ENCODE measurements around the gene ATP13A3.
A peak's percentile ranks its signal among the peaks of the same experiment; 100 is the strongest.

ATP13A3 gene

DNA sequence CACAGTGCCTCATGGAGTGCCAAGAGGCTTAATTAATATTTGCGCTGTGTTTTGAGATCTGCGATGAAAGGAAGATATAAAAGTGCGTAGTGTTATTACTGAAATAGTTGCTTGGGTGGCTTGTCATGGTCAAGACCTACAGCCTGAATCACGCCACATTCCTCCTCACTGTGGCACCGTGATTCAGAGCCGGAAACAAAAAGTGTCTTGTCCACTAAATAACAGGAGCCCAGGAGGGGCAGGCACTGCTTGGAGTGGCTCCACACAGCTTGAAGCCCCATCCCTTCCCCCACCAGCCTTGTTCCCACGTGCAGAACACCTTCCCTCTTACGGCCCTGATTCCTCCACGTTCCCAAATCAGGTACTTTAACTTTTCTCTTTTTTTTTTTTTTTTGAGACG, 116.0 kb downstream of the ATP13A3 start:
- peaks cover 69% of the 10 kb centered on the region for H3K4me1 ChIP-seq
- H4K20me1 ChIP-seq = no peaks in the 10 kb centered on the region
- 0 out of 2 replicates have a peak overlapping the region, but pooled peaks have one; percentile 27 for H3K9ac ChIP-seq
- no peaks in the 10 kb centered on the region for H3K36me3 ChIP-seq
- TF ChIP-seq Cebpa-rat (IDR thresholded peaks at IDR 0.05) = no peak
- no peaks in the 10 kb centered on the region for H3K9me3 ChIP-seq
- H3K4me2 ChIP-seq = peak overlapping the region; percentile 84
- H3K27ac ChIP-seq = peak overlapping the region; percentile 91
- peaks cover 10% of the 10 kb centered on the region; the same call in 1 of the 2 replicates for H3K27me3 ChIP-seq
- H3K4me3 ChIP-seq = no peak overlapping the region

DNA sequence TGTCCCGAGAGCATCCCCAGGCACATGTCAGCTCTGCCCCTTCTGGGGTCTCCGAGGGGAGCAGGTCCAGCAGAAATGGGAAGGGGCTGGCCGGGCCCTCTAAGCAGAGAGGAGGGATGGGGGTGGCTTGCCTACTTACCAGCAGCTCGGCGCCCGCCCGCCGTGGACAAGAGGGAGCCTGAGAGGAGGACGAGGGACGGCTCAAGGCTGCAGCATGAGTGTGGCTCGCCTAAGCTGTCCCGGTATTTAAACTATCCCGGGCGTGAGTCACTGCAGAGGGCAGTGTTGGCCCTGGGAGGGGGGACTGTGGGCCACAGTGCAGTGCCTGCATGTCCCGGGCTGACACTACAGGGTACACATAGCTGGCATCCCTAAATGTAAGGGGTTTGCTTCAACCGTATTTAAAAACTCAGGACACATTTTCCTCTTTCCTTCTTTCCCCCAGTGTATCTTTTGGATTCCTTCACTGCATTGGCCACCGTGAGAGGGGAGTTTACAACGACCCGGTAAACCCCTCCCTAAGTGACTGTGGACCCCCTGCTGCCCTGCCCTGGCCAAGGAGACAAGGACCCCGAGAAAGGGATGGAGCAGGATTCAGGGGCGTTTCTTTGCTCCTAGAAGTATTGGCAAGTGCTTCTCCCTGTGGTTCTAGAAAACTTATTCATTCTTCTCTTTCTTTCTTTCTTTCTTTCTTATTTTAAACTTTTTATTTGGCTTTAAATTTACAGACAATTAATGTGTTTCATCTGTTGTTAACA, 117.1 kb downstream of the ATP13A3 start, which contains the start of gene LRRC15:
Gene LRRC15 (minus strand): TSS at position 222 of the 758 bp plus-strand sequence. CDS start 8,700 bp downstream, outside the sequence.
- Histone ChIP-seq H3K27ac (peak within 1 kb of the TSS; percentile 91), H3K4me3 (peak within 1 kb of the TSS; percentile 59; the same call in 1 of the 2 replicates), H3K9me3 (no peaks in the 10 kb centered on the region), H3K4me1 (peaks cover 76% of the 10 kb centered on the region), H4K20me1 (no peaks in the 10 kb centered on the region), H3K27me3 (peaks cover 10% of the 10 kb centered on the region; the same call in 1 of the 2 replicates), H3K36me3 (no peaks in the 10 kb centered on the region), H3K4me2 (peak within 1 kb of the TSS; percentile 84), H3K9ac (peak within 1 kb of the TSS; percentile 69)
- no peak for TF ChIP-seq Cebpa-rat (IDR thresholded peaks at IDR 0.05)

DNA sequence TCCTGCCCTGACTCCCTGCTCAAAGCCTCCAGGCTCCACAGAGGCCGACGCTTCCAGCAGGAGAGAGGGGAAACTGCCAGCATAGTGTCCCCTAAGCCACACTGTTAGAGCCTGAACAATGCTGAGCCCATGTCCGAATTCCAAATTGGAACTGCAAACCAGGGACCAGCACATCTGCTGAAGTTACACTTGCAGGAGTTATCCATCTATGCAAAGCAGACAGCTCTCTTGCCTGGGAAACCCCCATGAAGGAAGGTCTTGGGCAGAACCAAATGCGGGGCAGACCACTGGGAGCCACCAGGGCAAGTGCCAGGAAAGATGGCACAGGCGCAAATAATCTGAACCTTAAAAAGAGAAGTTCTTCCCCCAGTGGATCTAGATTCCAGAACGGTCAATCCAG, 117.9 kb downstream of the ATP13A3 start:
- Histone ChIP-seq H3K9ac (peak overlapping the region; percentile 69), H3K9me3 (no peaks in the 10 kb centered on the region), H3K27me3 (peaks cover 10% of the 10 kb centered on the region; the same call in 1 of the 2 replicates), H3K4me1 (peaks cover 78% of the 10 kb centered on the region), H3K27ac (peak overlapping the region; percentile 91), H3K4me3 (peak overlapping the region; percentile 59; the same call in 1 of the 2 replicates), H4K20me1 (no peaks in the 10 kb centered on the region), H3K36me3 (no peaks in the 10 kb centered on the region), H3K4me2 (peak overlapping the region; percentile 84)
- no peak for TF ChIP-seq Cebpa-rat (IDR thresholded peaks at IDR 0.05)

DNA sequence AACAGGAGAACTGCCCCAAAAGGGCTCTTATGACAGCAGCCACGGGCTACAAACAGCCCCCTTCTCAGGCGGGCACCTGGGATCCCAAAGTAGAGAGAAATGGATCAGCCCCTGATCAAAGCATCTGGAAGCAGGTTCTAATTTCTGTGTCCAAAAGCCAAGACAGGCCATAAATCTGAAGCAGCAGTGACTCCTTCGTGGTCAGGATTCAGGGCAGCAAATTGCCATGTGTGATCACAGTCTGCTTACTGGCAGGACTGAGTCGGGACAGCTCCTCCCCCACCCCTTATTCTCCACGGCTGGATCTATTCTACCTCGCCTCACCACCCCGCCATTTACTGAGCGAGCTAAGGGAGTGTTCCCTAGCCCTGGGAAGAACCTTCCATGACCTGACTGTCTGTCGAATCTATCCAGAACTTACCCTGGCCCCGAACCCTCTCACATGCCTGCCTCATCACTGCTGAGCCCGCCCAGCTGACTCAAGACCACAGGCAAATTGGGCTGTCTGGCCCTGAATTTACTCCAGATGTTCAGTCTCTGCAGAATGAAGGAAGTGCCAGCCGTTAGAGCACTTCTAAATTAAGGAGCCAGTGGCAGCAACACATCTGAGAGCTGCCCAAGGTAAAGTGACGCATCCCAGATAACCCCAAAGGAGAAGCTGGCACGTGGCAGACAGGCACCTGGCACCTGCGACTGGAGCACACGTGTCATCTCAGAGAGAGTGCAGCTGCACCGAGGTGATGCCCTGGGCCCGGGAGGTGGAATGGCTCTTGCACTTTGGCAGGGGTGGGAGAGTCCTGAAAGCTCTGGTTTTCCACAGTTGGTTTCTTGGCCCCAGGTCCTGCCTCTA, 118.6 kb downstream of the ATP13A3 start:
- no peak for TF ChIP-seq Cebpa-rat (IDR thresholded peaks at IDR 0.05)
- Histone ChIP-seq H3K9me3 (no peaks in the 10 kb centered on the region), H3K27ac (peak overlapping the region; percentile 91), H3K27me3 (peaks cover 10% of the 10 kb centered on the region; the same call in 1 of the 2 replicates), H4K20me1 (no peaks in the 10 kb centered on the region), H3K36me3 (no peaks in the 10 kb centered on the region), H3K4me3 (peak overlapping the region; percentile 59; the same call in 1 of the 2 replicates), H3K4me1 (peaks cover 83% of the 10 kb centered on the region), H3K4me2 (peak overlapping the region; percentile 84), H3K9ac (peak overlapping the region; percentile 72)

DNA sequence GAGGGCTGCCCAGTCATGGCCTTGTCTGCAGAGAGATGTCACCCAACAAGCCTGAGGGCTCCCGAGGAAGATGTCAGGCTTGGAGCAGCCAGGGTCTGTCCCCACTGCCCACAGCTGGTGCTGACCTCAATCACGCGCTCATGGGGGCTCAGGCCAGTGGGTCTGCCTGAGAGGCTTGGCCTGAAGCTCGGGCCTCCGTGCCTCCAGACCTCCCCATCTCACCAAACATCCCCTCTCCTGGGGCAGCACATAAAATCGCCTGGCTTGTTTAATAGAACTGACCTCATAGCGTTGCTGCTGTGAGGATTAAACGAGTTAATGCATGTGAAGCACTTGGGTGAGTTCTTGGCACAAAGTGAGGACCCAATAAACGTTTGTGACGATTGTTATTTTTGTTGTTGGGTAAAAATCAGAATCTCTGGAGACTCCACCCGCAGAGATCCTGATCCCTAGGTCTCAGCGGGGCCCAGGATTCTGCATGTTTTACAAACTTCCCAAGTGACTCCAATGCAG, 120.8 kb downstream of the ATP13A3 start:
- Histone ChIP-seq H3K4me2 (peak overlapping the region; percentile 84), H3K27me3 (peaks cover 10% of the 10 kb centered on the region; the same call in 1 of the 2 replicates), H3K4me3 (no peak overlapping the region; the same call in 1 of the 2 replicates), H3K9me3 (no peaks in the 10 kb centered on the region; the same call in 1 of the 2 replicates), H3K36me3 (no peaks in the 10 kb centered on the region; the same call in 1 of the 2 replicates), H3K27ac (peak overlapping the region; percentile 91), H3K4me1 (peaks cover 99% of the 10 kb centered on the region), H4K20me1 (no peaks in the 10 kb centered on the region), H3K9ac (0 out of 2 replicates have a peak overlapping the region, but pooled peaks have one; percentile 45)
- TF ChIP-seq Cebpa-rat (IDR thresholded peaks at IDR 0.05) = no peak

DNA sequence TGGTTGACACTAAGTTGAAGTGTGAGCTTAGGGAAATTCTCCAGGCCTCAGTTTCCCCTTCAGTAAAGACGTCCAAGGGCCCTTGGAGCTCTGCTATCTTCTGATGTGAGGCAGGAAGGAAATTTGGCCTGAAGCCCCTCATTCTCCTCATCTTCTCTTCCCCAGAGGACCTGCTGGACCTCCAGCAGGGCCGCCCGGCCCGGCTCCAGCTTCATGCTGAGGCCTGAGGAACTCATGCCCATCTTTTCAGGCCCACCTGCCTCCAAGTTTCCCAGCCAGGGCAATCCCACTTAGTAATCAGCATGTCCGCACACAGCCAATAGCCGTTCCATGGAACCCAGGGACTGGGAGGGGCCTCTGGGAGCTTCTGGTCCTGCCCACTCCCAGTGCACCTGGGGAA, 121.3 kb downstream of the ATP13A3 start:
- TF ChIP-seq Cebpa-rat (IDR thresholded peaks at IDR 0.05) = no peak
- Histone ChIP-seq H3K4me2 (peak overlapping the region; percentile 84), H3K9me3 (peaks cover 5% of the 10 kb centered on the region), H3K27ac (peak overlapping the region; percentile 91), H3K36me3 (peaks cover 3% of the 10 kb centered on the region; the same call in 1 of the 2 replicates), H3K27me3 (peaks cover 10% of the 10 kb centered on the region; the same call in 1 of the 2 replicates), H3K9ac (peak overlapping the region; percentile 45; the same call in 1 of the 2 replicates), H3K4me3 (no peak overlapping the region; the same call in 1 of the 2 replicates), H4K20me1 (no peaks in the 10 kb centered on the region), H3K4me1 (peaks cover 99% of the 10 kb centered on the region)

DNA sequence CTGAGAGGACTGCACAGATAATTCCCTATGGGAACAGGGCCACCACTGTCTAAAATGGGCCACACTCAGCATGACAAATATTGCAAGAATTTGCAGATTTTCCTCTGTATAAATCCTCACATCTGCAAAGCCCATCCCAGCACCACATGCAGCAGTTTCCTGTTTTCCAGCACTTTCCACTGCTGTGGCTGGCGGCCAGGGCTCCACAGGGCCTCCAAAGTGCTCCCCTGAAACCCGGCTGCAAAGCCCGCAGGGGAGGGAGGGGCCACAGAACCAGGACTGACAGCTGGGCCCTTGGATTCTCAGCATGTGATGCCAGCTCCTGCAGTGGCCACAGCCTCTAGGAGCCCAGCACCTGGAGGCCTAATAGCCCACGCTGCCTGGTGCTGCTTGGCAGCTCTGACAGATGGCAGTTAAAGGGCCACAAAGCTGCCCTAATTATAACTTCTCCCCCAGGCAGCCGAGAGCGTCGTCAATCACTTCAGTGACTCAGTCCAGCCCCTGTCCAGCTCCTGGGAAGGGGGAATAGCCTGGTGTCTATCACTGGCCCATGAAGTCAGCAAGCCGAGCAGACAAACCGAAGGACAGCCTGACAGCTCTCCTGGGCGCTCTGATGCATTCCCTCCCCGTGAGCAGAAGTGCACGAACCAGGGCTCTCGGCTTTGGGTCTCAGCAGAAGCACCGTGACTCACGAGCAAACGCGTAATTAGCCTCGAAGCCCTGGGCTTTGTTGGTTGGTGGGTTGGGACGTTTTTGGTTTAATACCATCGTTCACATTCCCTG, 122.0 kb downstream of the ATP13A3 start:
- Histone ChIP-seq H3K9me3 (peaks cover 12% of the 10 kb centered on the region), H3K4me2 (peak overlapping the region; percentile 84), H3K4me1 (peaks cover 99% of the 10 kb centered on the region), H3K9ac (peak overlapping the region; percentile 45; the same call in 1 of the 2 replicates), H3K36me3 (peaks cover 10% of the 10 kb centered on the region; the same call in 1 of the 2 replicates), H3K27me3 (peaks cover 9% of the 10 kb centered on the region; the same call in 1 of the 2 replicates), H3K4me3 (no peak overlapping the region), H4K20me1 (no peaks in the 10 kb centered on the region), H3K27ac (peak overlapping the region; percentile 91)
- TF ChIP-seq Cebpa-rat (IDR thresholded peaks at IDR 0.05) = no peak

DNA sequence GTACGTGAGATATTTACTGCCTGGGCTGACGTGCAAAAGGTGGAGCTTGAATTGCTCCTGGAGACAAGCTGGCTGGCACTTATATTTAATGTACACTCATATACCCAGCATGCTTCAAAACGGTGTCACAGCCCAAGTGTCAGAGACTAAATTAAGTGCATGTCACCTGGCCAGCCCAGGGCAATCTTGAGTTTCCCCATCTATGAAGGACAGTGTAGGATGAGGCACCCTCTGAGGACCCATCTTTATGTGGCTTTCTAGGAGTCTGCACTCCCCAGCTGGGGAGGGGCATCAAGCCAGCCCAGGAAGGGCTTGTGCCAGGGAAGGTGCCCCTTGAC, 122.5 kb downstream of the ATP13A3 start:
- H3K4me2 ChIP-seq = peak overlapping the region; percentile 84
- peak overlapping the region; percentile 91 for H3K27ac ChIP-seq
- no peak for TF ChIP-seq Cebpa-rat (IDR thresholded peaks at IDR 0.05)

More for the DNA sequence above, 122.5 kb downstream of the ATP13A3 start:
- H3K36me3 ChIP-seq = peaks cover 15% of the 10 kb centered on the region; the same call in 1 of the 2 replicates
- peaks cover 14% of the 10 kb centered on the region for H3K9me3 ChIP-seq
- H3K27me3 ChIP-seq = peaks cover 3% of the 10 kb centered on the region; the same call in 1 of the 2 replicates
- H4K20me1 ChIP-seq = no peaks in the 10 kb centered on the region
- H3K9ac ChIP-seq = no peak overlapping the region
- H3K4me1 ChIP-seq = peaks cover 99% of the 10 kb centered on the region
- no peak overlapping the region for H3K4me3 ChIP-seq

Data from BLaER1 (cell line).